GM12878 (cell line): ENCODE measurements around the gene INO80D. TPM values are rescaled to one million over a fixed set of nuclear protein-coding genes. Genes with fewer than 3 reads are reported as not detected.

Experiments used
- ATAC-seq: fragments of 200-7000 bp; cut with Tn5 transposase; 3 replicates; pipeline ENCODE4 v1.9.1; 2020; ENCODE audit warnings: mild to moderate bottlenecking, moderate library complexity
- BruUV-seq: library from RNA; stranded (reverse); fragments of 400-500 nt; replicated peaks from 2 replicates; lab custom pipeline; 2021; lab: Mats Ljungman, UMichigan
- CTCF ChIA-PET: fragments of 300-600 bp; sonication (Branson Sonifier 250); formaldehyde crosslinking; extraction: SDS; loops from one replicate; lab custom pipeline; 2021; ENCODE audit warnings: inconsistent platforms; lab: Yijun Ruan, JAX
- POLR2A ChIA-PET: fragments of 350-600 bp; formaldehyde crosslinking; extraction: SDS; loops from one replicate; lab custom pipeline; 2021; ENCODE audit warnings: inconsistent platforms; lab: Charles Lee
- RAD21 ChIA-PET: fragments of 300-600 bp; sonication (Branson Sonifier 250); formaldehyde crosslinking; loops from one replicate; lab custom pipeline; 2023; ENCODE audit warnings: antibody characterized with exemption; ENCODE audit not compliant: unreplicated experiment; lab: Charles Lee
- SMC1A ChIA-PET: fragments of 300-600 bp; sonication (Branson Sonifier 250); formaldehyde crosslinking; loops from one replicate; lab custom pipeline; 2023; ENCODE audit not compliant: unreplicated experiment, uncharacterized antibody; lab: Charles Lee
- DNase-seq: peaks from one replicate; pipeline ENCODE4 v3.0.0-alpha.2; 2011; ENCODE audit warnings: low read depth, low spot score
- FAIRE-seq: peaks from 3 replicates; lab custom pipeline; 2011; peaks lifted over from hg19 to GRCh38; lab: Jason Lieb, UNC
- H2AFZ ChIP-seq: 2 replicates; pipeline ENCODE4 v1.6.0; 2011; ENCODE audit warnings: low read depth, low read length, control low read depth; ENCODE audit not compliant: control insufficient read depth
- H3K27ac ChIP-seq: 2 replicates; pipeline ENCODE4 v1.5.1; 2011; ENCODE audit warnings: control low read depth; ENCODE audit not compliant: control insufficient read depth, insufficient read depth
- H3K27me3 ChIP-seq, 2 experiments: replicated peaks in 1 of 2; 2 replicates each; pipeline versions ENCODE4 v1.6.0 to v1.6.1; 2011; ENCODE audit warnings: low read length in 1 of 2; ENCODE audit not compliant: control insufficient read depth in 2 of 2, insufficient read depth in 2 of 2
- H3K36me3 ChIP-seq, 2 experiments: 2 replicates each; pipeline ENCODE4 v1.5.1; 2011; ENCODE audit warnings: low read length in 1 of 2; ENCODE audit not compliant: control insufficient read depth in 2 of 2, insufficient read depth in 2 of 2
- H3K4me1 ChIP-seq: 2 replicates; pipeline ENCODE4 v1.6.1; 2011; ENCODE audit warnings: mild to moderate bottlenecking, low read length, moderate library complexity, mixed read lengths; ENCODE audit not compliant: control insufficient read depth, insufficient read depth
- H3K4me2 ChIP-seq: 2 replicates; pipeline ENCODE4 v1.6.0; 2011; ENCODE audit warnings: control low read depth; ENCODE audit not compliant: control insufficient read depth, insufficient read depth
- H3K4me3 ChIP-seq: fragments of 200-600 bp; sonication (generic); 2 replicates; pipeline ENCODE4 v1.5.1; 2016
- H3K79me2 ChIP-seq: 2 replicates; pipeline ENCODE4 v1.6.0; 2011; ENCODE audit warnings: low read length; ENCODE audit not compliant: control insufficient read depth, insufficient read depth
- H3K9ac ChIP-seq: 2 replicates; pipeline ENCODE4 v1.8.0; 2011; ENCODE audit warnings: low read length, control low read depth, mixed read lengths; ENCODE audit not compliant: control insufficient read depth, insufficient read depth
- H3K9me3 ChIP-seq: replicated peaks from 3 replicates; pipeline ENCODE4 v1.5.1; 2011; ENCODE audit warnings: mild to moderate bottlenecking, low read length; ENCODE audit not compliant: control insufficient read depth, insufficient read depth
- H4K20me1 ChIP-seq: 2 replicates; pipeline ENCODE4 v1.6.0; 2011; ENCODE audit not compliant: control insufficient read depth, insufficient read depth
- ATF7 ChIP-seq: fragments of 450-650 bp; IDR thresholded peaks from 2 replicates; pipeline ENCODE4 v1.6.1; 2016; ENCODE audit warnings: low read depth, mild to moderate bottlenecking
- BACH1 ChIP-seq: fragments of 450-650 bp; IDR thresholded peaks from 2 replicates; pipeline ENCODE4 v1.6.1; 2017; ENCODE audit warnings: mild to moderate bottlenecking, borderline replicate concordance
- BCL11A ChIP-seq: IDR thresholded peaks from 2 replicates; pipeline ENCODE4 v1.6.1; 2011; ENCODE audit warnings: low read depth, low read length
- CEBPB ChIP-seq, 2 experiments: fragments of 150-350 bp in 1 of 2; IDR thresholded peaks; 2 replicates each; pipeline ENCODE4 v1.6.1; 2012 to 2014; ENCODE audit warnings: low read depth in 2 of 2, low read length in 2 of 2, borderline replicate concordance in 1 of 2, inconsistent platforms in 1 of 2
- CHD1 ChIP-seq: IDR thresholded peaks from 2 replicates; pipeline ENCODE4 v1.6.1; 2012; ENCODE audit warnings: low read depth, low read length, improper control_type of control experiment
- CHD2 ChIP-seq: IDR thresholded peaks from 2 replicates; pipeline ENCODE4 v1.6.1; 2011; ENCODE audit warnings: low read depth, low read length, improper control_type of control experiment, borderline replicate concordance
- HDGF ChIP-seq: fragments of 450-650 bp; IDR thresholded peaks from 2 replicates; pipeline ENCODE4 v1.6.1; 2016; ENCODE audit warnings: antibody characterized with exemption
- IKZF1 ChIP-seq: fragments of 450-650 bp; conservative IDR thresholded peaks from 2 replicates; pipeline ENCODE4 v1.6.1; 2017; ENCODE audit warnings: antibody characterized with exemption, mild to moderate bottlenecking
- KAT2A ChIP-seq: conservative IDR thresholded peaks from 2 replicates; pipeline ENCODE4 v1.6.1; 2011; ENCODE audit warnings: low read depth, low read length; ENCODE audit not compliant: control insufficient read depth
- KDM1A ChIP-seq: fragments of 200-600 bp; sonication (generic); IDR thresholded peaks from 2 replicates; pipeline ENCODE4 v1.6.1; 2016; ENCODE audit warnings: borderline replicate concordance
- SMARCA5 ChIP-seq: fragments of 450-650 bp; IDR thresholded peaks from 2 replicates; pipeline ENCODE4 v1.6.1; 2017; ENCODE audit warnings: mild to moderate bottlenecking
- SREBF1 ChIP-seq: IDR thresholded peaks from 2 replicates; pipeline ENCODE4 v1.6.1; 2012; ENCODE audit warnings: mild to moderate bottlenecking, low read length
- ZNF217 ChIP-seq: fragments of 450-650 bp; IDR thresholded peaks from 2 replicates; pipeline ENCODE4 v1.6.1; 2017; ENCODE audit warnings: antibody characterized with exemption, mild to moderate bottlenecking
- in situ Hi-C: fragments of 300-500 bp; cut with MboI; formaldehyde crosslinking; loops from 9 replicates; pipeline ENCODE4 v1.14.3; 2018; ENCODE audit warnings: mixed read lengths
- intact Hi-C: fragments of 100-400 bp; cut with micrococcal nuclease; formaldehyde crosslinking; loops from one replicate; pipeline ENCODE4 v1.14.2; 2022; ENCODE audit not compliant: unreplicated experiment
- polyA plus RNA-seq, 11 experiments: library from polyadenylated mRNA; depleted of rRNA in 4 of 11; unstranded in 6 of 11; stranded (reverse) in 5 of 11; fragments of >200 nt; fragmentation: Nextera tagmentation in 4 of 11; fragmentation: Illumina TruSeq in 1 of 11; extraction: Ambion mirVana in 4 of 11; extraction: Trizol in 1 of 11; gene quantifications; 1 replicate in 1 of 11; 2 replicates in 10 of 11; pipeline versions ENCODE4 v1.2.1 to v1.2.3, GENCODE V29; 2011 to 2016; ENCODE audit warnings: inconsistent platforms in 2 of 11, missing spikeins in 2 of 11, low read depth in 1 of 11
- total RNA-seq, 4 experiments: library from RNA; depleted of rRNA in 3 of 4; stranded (reverse); fragments of >200 nt in 3 of 4; fragmentation: Illumina TruSeq in 1 of 4; extraction: Trizol in 1 of 4; gene quantifications; 2 replicates each; pipeline versions ENCODE4 v1.2.1 to v1.2.3, GENCODE V29; 2013 to 2021
- TF ChIP-seq, protein P1 (sequence below): IDR thresholded peaks from 2 replicates; pipeline ENCODE4 v1.6.1; 2012; ENCODE audit warnings: improper control_type of control experiment, low read depth, low read length; ENCODE audit not compliant: insufficient replicate concordance
- TF ChIP-seq, protein P2 (sequence below): fragments of 450-650 bp; IDR thresholded peaks from 2 replicates; pipeline ENCODE4 v1.6.1; 2017; ENCODE audit warnings: mild to moderate bottlenecking, moderate library complexity

Gene INO80D
- total and polyA plus RNA-seq, 10 of the 15 experiments (the other 5 are each of a cell fraction or from before 2014, with no cell fraction given) = 0.73 to 16.3 (median 4.7) TPM

DNA sequence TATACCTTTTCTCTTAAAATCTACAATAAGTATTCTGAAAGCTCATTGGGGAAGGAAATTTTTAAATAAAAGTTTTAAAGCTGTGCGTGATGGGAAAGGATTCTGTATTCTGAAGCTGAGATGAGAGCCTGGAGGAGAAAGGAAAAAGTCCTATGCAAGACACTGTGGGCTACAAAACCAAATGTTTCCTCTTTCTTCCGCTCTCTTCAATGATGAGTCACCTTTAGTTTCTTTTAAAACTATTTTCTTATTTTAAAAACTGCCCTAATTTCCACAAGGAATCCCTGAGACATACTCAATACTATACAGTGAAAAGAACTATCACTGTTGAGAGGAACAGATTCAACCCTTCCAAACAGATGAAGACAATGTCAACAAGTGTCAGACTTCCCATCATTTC, 87.4 kb downstream of the INO80D start (continued):
- TF ChIP-seq, protein P1, sequence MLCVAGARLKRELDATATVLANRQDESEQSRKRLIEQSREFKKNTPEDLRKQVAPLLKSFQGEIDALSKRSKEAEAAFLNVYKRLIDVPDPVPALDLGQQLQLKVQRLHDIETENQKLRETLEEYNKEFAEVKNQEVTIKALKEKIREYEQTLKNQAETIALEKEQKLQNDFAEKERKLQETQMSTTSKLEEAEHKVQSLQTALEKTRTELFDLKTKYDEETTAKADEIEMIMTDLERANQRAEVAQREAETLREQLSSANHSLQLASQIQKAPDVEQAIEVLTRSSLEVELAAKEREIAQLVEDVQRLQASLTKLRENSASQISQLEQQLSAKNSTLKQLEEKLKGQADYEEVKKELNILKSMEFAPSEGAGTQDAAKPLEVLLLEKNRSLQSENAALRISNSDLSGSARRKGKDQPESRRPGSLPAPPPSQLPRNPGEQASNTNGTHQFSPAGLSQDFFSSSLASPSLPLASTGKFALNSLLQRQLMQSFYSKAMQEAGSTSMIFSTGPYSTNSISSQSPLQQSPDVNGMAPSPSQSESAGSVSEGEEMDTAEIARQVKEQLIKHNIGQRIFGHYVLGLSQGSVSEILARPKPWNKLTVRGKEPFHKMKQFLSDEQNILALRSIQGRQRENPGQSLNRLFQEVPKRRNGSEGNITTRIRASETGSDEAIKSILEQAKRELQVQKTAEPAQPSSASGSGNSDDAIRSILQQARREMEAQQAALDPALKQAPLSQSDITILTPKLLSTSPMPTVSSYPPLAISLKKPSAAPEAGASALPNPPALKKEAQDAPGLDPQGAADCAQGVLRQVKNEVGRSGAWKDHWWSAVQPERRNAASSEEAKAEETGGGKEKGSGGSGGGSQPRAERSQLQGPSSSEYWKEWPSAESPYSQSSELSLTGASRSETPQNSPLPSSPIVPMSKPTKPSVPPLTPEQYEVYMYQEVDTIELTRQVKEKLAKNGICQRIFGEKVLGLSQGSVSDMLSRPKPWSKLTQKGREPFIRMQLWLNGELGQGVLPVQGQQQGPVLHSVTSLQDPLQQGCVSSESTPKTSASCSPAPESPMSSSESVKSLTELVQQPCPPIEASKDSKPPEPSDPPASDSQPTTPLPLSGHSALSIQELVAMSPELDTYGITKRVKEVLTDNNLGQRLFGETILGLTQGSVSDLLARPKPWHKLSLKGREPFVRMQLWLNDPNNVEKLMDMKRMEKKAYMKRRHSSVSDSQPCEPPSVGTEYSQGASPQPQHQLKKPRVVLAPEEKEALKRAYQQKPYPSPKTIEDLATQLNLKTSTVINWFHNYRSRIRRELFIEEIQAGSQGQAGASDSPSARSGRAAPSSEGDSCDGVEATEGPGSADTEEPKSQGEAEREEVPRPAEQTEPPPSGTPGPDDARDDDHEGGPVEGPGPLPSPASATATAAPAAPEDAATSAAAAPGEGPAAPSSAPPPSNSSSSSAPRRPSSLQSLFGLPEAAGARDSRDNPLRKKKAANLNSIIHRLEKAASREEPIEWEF = no peak
- no peak for TF ChIP-seq SREBF1
- TF ChIP-seq IKZF1 = no peak
- TF ChIP-seq KAT2A = no peak
- TF ChIP-seq CEBPB (IDR thresholded peaks at IDR 0.05; ENCODE audit: borderline replicate concordance in 1 of 2, low read depth in 2 of 2, low read length in 2 of 2) = no peak
- no peak for TF ChIP-seq ATF7
- TF ChIP-seq HDGF = no peak
- no peak for TF ChIP-seq CHD1
- TF ChIP-seq, all 136 proteins: peak for 0

DNA sequence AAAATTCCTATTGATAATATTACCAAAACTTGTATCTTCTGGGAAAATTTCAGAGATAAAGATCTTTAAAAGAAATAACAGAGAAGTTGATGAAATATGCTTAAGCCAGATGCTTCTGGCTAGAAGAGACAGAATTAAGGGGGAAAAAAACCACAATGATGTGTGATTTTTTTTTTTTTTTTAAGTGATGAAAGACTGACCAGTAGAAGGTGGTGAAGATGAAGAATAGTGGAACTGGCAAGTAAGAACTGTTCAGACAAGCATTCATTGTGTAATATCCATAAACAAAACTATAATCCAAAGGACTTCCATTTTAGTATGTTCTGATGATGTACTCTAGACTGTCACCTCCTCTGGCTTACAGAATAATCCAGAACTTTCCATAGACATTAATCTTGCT, 89.8 kb downstream of the INO80D start:
- Histone ChIP-seq H3K27ac (no peak overlapping the region), H3K79me2 (no peaks in the 10 kb centered on the region), H3K9me3 (no peaks in the 10 kb centered on the region), H3K36me3 (peaks cover 0 to 4% of the 10 kb centered on the region in 2 experiments; a peak in 1 of 4 replicates), H3K4me2 (no peak overlapping the region), H3K4me1 (no peaks in the 10 kb centered on the region), H3K9ac (no peak overlapping the region), H4K20me1 (no peaks in the 10 kb centered on the region), H3K4me3 (no peak overlapping the region), H3K27me3 (no peaks in the 10 kb centered on the region), H2AFZ (no peak overlapping the region)
- no TSS peak for BruUV-seq
- in situ Hi-C loops = no loop called here
- FAIRE-seq (no peak), DNase-seq (no peak), ATAC-seq (no peak)
- ChIA-PET POLR2A (no interaction called here), CTCF (interaction anchor here (1.1 to 2.5 kb wide), 4 partner anchors 8 to 158 kb away, joined by 3 to 7 read pairs (median 4); no protein-coding TSS in a partner anchor), SMC1A (interaction anchor here (1.2 kb wide), 1 partner anchor 13 kb away, joined by 4 read pairs; no protein-coding TSS in a partner anchor), RAD21 (interaction anchor here (0.7 kb wide), 1 partner anchor 89 kb away, joined by 3 read pairs; no protein-coding TSS in a partner anchor)
- TF ChIP-seq KDM1A = no peak
- TF ChIP-seq BCL11A = no peak
- TF ChIP-seq, protein P2, sequence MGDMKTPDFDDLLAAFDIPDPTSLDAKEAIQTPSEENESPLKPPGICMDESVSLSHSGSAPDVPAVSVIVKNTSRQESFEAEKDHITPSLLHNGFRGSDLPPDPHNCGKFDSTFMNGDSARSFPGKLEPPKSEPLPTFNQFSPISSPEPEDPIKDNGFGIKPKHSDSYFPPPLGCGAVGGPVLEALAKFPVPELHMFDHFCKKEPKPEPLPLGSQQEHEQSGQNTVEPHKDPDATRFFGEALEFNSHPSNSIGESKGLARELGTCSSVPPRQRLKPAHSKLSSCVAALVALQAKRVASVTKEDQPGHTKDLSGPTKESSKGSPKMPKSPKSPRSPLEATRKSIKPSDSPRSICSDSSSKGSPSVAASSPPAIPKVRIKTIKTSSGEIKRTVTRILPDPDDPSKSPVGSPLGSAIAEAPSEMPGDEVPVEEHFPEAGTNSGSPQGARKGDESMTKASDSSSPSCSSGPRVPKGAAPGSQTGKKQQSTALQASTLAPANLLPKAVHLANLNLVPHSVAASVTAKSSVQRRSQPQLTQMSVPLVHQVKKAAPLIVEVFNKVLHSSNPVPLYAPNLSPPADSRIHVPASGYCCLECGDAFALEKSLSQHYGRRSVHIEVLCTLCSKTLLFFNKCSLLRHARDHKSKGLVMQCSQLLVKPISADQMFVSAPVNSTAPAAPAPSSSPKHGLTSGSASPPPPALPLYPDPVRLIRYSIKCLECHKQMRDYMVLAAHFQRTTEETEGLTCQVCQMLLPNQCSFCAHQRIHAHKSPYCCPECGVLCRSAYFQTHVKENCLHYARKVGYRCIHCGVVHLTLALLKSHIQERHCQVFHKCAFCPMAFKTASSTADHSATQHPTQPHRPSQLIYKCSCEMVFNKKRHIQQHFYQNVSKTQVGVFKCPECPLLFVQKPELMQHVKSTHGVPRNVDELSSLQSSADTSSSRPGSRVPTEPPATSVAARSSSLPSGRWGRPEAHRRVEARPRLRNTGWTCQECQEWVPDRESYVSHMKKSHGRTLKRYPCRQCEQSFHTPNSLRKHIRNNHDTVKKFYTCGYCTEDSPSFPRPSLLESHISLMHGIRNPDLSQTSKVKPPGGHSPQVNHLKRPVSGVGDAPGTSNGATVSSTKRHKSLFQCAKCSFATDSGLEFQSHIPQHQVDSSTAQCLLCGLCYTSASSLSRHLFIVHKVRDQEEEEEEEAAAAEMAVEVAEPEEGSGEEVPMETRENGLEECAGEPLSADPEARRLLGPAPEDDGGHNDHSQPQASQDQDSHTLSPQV = no peak
- no peak for TF ChIP-seq ZNF217
- no peak for TF ChIP-seq CHD2
- TF ChIP-seq BACH1 = no peak
- TF ChIP-seq SMARCA5 = no peak
- intact Hi-C loops = no loop called here
